ENCODE measurements around the gene ZC3H7B. TPM values are rescaled to one million over a fixed set of nuclear protein-coding genes. Genes with fewer than 3 reads are reported as not detected.
A peak's percentile ranks its signal among the peaks of the same experiment; 100 is the strongest.

The ZC3H7B gene
- total RNA-seq, 2 donors from 2014 or later, result 70.9 to 74.2 TPM

- H3K9me3 Mint-ChIP-seq, result no peaks in the 10 kb centered on the region
- H3K4me1 Mint-ChIP-seq, result no peaks in the 10 kb centered on the region
- Histone ChIP-seq H3K9ac (ENCODE audit: extremely low read depth, low read length, poor library complexity, severe bottlenecking) (no peak overlapping the region), H3K27ac (ENCODE audit: low read depth, low read length) (no peak overlapping the region), H3K4me3 (ENCODE audit: low read length) (no peak overlapping the region), H3K27me3 (ENCODE audit: control insufficient read depth, insufficient read depth, low read length, poor library complexity, severe bottlenecking) (no peaks in the 10 kb centered on the region), H3K36me3 (ENCODE audit: control insufficient read depth, insufficient read depth, low read length) (peaks cover 87% of the 10 kb centered on the region), H3K4me1 (ENCODE audit: control insufficient read depth, insufficient read depth, low read length) (no peaks in the 10 kb centered on the region), H3K9me3 (ENCODE audit: control insufficient read depth, low read length) (no peaks in the 10 kb centered on the region)
- 100% methylated on average over 2 of the region's 2 CpGs for WGBS, 2 experiments (ENCODE audit: insufficient coverage in 1 of 2, insufficient read length in 1 of 2)
- TF ChIP-seq CTCF (conservative IDR thresholded peaks at IDR 0.05), result no peak
- H3K36me3 Mint-ChIP-seq (ENCODE audit: low read depth), result peaks cover 86% of the 10 kb centered on the region
- no peak for DNase-seq
- H3K4me3 Mint-ChIP-seq, result no peak overlapping the region
- no peaks in the 10 kb centered on the region for H3K27me3 Mint-ChIP-seq (ENCODE audit: insufficient read depth)
- H3K27ac Mint-ChIP-seq, result no peak overlapping the region
Measured at GRCh38 chr22:41263704-41264103, 37.6 kb upstream of the ZC3H7B start.

GRCh38 chr22:41264408-41264941 is 36.9 kb upstream of the ZC3H7B start:
- H3K9me3 Mint-ChIP-seq, result no peaks in the 10 kb centered on the region
- H3K27me3 Mint-ChIP-seq (ENCODE audit: insufficient read depth), result no peaks in the 10 kb centered on the region
- H3K9me3 ChIP-seq (ENCODE audit: control insufficient read depth, low read length), result no peaks in the 10 kb centered on the region
- H3K27me3 ChIP-seq (ENCODE audit: control insufficient read depth, insufficient read depth, low read length, poor library complexity, severe bottlenecking), result no peaks in the 10 kb centered on the region
- no peak overlapping the region for H3K4me3 ChIP-seq (ENCODE audit: low read length)
- 97 to 99% methylated on average over 13 to 15 of the region's 15 CpGs for WGBS, 2 experiments (ENCODE audit: insufficient coverage in 1 of 2, insufficient read length in 1 of 2)
- H3K36me3 Mint-ChIP-seq (ENCODE audit: low read depth), result peaks cover 83% of the 10 kb centered on the region
- no peaks in the 10 kb centered on the region for H3K4me1 Mint-ChIP-seq
- no peak overlapping the region for H3K27ac Mint-ChIP-seq
- H3K9ac ChIP-seq (ENCODE audit: extremely low read depth, low read length, poor library complexity, severe bottlenecking), result no peak overlapping the region
- DNase-seq, result no peak
- H3K27ac ChIP-seq (ENCODE audit: low read depth, low read length), result no peak overlapping the region
- no peak for TF ChIP-seq CTCF (conservative IDR thresholded peaks at IDR 0.05)
- no peak overlapping the region for H3K4me3 Mint-ChIP-seq
- H3K36me3 ChIP-seq (ENCODE audit: control insufficient read depth, insufficient read depth, low read length), result peaks cover 86% of the 10 kb centered on the region
- H3K4me1 ChIP-seq (ENCODE audit: control insufficient read depth, insufficient read depth, low read length), result no peaks in the 10 kb centered on the region

- TF ChIP-seq CTCF (conservative IDR thresholded peaks at IDR 0.05), result peak; percentile 30
- 97% methylated on average over 16 of the region's 16 CpGs for WGBS, 2 experiments (ENCODE audit: insufficient coverage in 1 of 2, insufficient read length in 1 of 2)
- Mint-ChIP-seq H3K4me1 (no peaks in the 10 kb centered on the region), H3K4me3 (no peak overlapping the region), H3K9me3 (no peaks in the 10 kb centered on the region), H3K36me3 (ENCODE audit: low read depth) (peaks cover 73% of the 10 kb centered on the region), H3K27me3 (ENCODE audit: insufficient read depth) (no peaks in the 10 kb centered on the region), H3K27ac (no peak overlapping the region)
- no peak for DNase-seq
- Histone ChIP-seq H3K27ac (ENCODE audit: low read depth, low read length) (no peak overlapping the region), H3K36me3 (ENCODE audit: control insufficient read depth, insufficient read depth, low read length) (peaks cover 74% of the 10 kb centered on the region), H3K9ac (ENCODE audit: extremely low read depth, low read length, poor library complexity, severe bottlenecking) (no peak overlapping the region), H3K4me1 (ENCODE audit: control insufficient read depth, insufficient read depth, low read length) (no peaks in the 10 kb centered on the region), H3K4me3 (ENCODE audit: low read length) (no peak overlapping the region), H3K27me3 (ENCODE audit: control insufficient read depth, insufficient read depth, low read length, poor library complexity, severe bottlenecking) (no peaks in the 10 kb centered on the region), H3K9me3 (ENCODE audit: control insufficient read depth, low read length) (no peaks in the 10 kb centered on the region)
Measured at GRCh38 chr22:41267958-41268357, 33.4 kb upstream of the ZC3H7B start.
